Erythroblast (primary cell): ENCODE measurements around the gene ILDR2.

Source experiments
- DNase-seq, 2 experiments: peaks; one replicate each; lab custom pipeline; 2025; lab: John Stamatoyannopoulos, UW
- GATA1 ChIP-seq: IDR thresholded peaks from 2 replicates; pipeline ENCODE4 v1.6.1; 2011; ENCODE audit warnings: low read depth, mild to moderate bottlenecking, control low read depth, low read length, moderate library complexity
- POLR2A ChIP-seq: IDR thresholded peaks from 2 replicates; pipeline ENCODE4 v1.6.1; 2011; ENCODE audit warnings: mild to moderate bottlenecking, low read length

ILDR2 gene

DNA sequence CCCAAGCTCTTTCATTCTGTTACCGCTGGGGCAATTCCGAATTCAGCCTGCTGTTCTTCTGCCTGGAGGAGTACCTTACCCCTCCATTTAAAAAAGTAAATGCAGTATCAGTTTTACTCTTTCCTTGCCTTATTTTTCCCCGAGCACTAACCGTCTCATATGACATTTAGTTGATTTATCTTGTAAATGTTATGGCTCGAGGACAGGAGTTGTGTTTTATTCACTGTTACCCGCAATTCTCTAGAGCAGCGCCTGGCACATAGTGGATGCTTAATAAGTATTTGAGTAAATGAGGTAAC is 98.9 kb downstream of the ILDR2 start:
- no peak for DNase-seq
- TF ChIP-seq POLR2A = no peak
- no peak for TF ChIP-seq GATA1

DNA sequence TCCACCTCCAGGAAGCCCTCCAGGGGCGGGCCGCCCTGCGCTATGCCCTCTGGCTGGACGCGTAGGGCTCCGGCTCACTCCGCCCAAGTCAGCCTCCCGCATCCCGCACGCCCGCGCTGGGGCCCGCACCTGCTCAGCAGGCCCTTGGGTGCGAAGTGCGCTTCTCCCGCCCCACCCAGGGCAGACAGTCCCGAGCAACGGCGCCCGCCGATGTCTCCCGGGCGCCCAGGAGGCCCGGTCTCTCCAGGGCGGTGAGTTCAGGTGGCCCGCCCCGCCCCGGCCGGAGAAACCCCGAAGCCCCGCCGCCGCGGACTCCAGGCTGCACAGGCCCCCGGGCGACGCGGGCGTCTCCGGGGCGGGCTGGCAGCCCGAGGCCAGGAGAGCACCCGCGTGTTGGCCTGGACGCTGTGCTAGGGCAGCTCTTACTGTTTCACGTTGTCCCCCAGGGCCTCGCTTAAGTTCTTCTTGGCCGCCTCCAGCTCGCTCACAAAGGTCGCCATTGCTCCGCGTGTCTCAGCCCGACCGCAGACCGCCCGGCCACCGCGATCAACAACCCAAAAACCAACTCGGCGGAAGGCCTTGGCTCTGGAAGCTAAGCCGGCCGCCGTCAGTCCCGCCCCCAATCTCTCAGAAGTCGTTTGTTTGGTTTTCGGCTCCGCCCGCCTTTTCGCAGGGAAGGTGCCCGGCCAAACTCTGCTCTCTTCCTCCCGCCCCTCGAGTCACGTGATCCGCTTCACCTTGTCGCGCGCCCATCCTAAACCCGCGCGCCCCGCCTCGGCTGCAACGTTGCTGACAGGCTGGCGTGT is 99.4 kb downstream of the ILDR2 start, which contains the start of gene TADA1:
TSS of gene TADA1 (minus strand) at position 531 of the 806 bp plus-strand sequence. CDS start at position 500, 31 bp downstream.
- peak; percentile 75 for TF ChIP-seq POLR2A
- TF ChIP-seq GATA1 = no peak
- peak; percentile 99 for DNase-seq

DNA sequence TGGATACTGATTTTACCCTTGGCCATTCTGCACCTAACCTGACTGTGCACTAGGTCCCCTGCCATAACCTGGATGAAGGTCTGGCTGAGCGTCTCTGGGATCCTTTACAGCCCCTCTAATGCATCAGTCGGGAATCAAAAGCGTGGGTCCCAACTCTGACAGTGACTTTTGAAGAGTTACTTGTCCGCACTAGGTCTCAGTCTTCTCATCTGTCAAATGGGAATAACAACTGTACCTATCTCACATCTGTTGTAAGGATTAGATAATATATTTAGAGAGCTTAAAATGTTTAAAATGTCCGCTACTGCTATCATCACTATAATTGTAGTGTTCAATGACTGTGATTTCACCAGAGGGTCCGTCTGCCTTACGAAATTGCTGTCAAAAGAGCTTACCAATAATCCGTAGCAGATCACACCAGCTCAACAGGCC is 100.0 kb downstream of the ILDR2 start:
- DNase-seq = no peak
- TF ChIP-seq POLR2A = no peak
- no peak for TF ChIP-seq GATA1

DNA sequence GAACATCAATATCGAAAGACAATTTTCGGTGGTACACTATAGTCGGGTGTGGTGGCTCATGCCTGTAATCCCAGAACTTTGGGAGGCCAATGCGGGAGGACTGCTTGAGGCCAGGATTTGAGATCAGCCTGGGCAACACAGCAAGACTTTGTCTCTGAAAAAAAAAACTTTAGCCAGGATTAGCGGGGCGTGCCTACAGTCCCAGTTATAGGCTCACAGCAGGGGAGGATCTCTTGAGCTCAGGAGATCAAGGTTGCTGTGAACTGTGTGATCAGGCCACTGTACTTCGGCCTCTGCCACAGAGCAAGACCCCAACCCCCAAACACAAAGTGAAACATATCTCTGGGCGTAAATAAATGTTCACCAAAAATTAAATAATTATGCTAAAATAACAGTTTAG is 100.9 kb downstream of the ILDR2 start:
- TF ChIP-seq GATA1 = no peak
- no peak for TF ChIP-seq POLR2A
- no peak for DNase-seq

DNA sequence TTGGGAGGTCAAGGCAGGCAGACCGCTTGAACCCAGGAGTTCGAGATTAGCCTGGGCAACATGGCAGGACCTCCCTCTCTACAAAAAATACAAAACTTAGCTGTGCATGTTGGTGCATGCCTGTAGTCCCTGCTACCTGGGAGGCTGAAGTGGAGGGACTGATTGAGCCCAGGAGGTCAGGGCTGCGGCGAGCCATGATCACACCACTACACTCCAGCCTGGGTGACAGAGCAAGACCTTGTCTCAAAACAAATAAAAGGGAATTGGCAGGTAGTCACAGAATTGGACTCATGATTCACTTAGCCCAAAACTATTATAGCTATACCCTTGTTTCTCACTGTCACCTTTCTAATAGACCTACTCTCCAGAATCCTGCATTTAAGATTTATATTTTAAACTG is 104.8 kb downstream of the ILDR2 start:
- TF ChIP-seq GATA1 (no peak), POLR2A (no peak)

DNA sequence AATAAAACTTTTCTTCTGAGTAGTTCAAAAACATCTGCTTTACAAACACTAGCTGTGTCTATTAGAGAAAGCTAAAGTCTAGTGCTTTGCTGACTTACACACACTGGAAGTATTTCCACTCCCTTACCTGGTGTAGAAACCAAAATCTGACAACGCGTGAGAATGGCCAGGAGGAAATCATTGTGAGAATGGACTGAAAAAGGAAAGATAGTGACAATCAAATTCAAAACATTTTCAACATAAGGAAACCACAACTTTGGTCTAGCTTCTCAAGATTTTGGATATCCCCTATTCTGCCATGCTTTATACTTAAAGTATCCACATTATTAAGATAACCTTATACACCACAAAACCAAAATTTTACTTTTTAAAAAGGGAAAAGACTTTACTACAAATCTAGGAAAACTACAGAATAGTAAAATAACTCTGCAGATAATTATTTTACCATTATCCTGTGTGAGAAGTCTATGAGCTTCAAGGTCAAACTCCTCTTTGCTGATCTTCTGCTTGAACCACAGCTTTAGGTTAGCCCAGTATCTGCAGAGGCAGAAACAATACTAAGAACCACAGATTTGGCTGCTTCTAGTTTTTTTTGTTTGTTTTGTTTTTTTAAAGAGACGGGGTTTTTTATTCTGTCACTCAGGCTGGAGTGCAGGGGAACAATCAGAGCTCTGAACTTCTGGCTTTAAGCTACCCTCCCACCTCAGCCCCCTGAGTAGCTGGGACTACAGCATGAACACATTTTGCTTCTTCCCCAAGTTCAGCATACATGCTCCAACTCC is 105.8 kb downstream of the ILDR2 start:
- no peak for DNase-seq
- TF ChIP-seq POLR2A (no peak), GATA1 (no peak)

More for the DNA sequence above, 104.8 kb downstream of the ILDR2 start:
- no peak for DNase-seq

DNA sequence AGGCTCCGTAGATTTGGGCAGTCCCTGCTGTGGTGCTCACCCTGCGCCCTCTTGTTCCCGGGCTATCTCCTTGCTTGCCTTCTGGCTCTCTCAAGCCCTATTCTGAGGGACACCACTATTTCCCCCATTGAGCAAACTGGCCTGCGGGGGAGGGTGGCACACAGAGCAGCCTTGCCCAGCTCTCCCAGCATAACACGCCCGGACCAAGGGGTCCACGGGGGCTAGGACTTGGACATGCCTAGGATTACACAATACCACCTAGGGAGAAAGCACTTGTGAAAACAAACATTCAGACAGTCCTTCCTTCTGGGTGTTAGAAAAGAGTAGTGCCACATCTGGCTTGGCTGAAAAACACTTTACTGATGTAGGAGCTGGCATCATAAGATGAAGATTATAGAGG is 106.7 kb downstream of the ILDR2 start:
- DNase-seq = no peak
- no peak for TF ChIP-seq POLR2A
- TF ChIP-seq GATA1 = no peak

DNA sequence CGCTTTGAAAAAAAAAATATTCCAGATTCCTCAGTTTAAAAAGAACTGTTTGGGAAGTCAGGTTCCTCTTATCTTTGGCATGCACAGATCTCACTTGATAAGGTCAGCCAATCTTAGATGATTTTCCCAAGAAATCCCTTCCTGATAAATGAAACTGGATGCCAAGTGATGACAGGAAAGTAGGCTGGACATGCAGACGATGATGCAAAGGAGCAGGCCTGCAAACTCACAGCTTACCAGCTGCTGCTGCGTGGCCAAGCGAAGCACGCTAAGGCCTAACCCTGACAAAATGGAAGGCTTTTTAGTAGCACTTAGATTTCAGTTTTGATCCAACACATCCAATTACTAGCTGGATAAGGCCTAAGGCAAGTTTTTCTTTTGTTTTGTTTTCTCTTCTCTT is 109.4 kb downstream of the ILDR2 start:
- DNase-seq = peak in 1 of 2 experiments; percentile 17
- no peak for TF ChIP-seq GATA1
- no peak for TF ChIP-seq POLR2A

DNA sequence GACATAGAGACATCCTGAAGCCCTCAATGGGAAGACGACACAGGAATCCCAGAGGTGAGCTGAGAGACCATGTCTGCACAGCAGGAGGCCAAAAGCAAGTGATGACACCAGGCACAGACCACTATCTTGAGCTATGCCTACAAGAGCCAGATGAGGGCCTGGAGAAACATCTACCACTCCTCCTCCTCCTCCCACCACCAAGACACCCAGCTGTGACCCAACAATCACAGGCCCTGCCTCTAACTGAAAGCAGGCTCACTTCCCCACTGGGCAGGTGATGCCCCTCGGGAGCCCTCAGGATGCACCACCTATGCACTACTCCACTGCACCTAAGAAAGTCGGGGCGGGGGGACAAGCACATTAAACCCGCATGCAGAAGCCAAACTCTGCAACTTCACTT is 115.7 kb downstream of the ILDR2 start:
- DNase-seq = no peak
- TF ChIP-seq POLR2A = no peak
- TF ChIP-seq GATA1 = no peak

DNA sequence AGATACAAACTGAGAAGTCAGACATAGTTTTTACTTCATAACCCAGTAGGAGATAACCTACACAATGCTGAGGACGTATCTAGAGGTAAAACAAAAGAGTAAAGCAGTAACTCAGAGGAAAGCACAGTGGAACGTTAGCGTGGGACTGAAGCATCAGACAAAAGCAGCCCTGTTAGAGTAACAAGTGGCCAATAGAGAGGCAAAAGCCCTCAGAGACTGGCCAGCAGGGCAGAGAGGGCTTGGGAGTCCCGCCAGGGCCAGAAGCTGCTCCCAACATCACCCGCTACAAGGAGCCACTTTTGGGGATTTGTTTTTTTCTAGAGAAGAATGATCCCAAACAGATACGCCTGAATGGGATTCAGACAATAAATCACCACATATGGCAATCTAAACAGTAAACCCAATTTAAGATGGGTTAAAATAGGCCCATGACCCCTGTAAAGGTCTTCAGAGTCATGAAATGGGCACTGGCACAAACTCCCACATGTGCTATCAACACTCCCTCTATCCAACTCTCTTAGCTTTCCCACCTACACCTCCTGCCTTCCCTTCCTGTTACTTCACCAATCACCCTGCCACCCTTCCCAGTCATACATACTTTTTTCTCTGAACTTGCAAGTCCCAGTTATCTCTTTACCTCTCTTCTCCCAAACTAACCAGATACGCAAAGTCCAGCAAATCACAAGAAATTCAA is 116.5 kb downstream of the ILDR2 start:
- TF ChIP-seq POLR2A (no peak), GATA1 (no peak)
- no peak for DNase-seq
